Daoy (cell line): ENCODE measurements around the gene POPDC3. TPM values are rescaled to one million over a fixed set of nuclear protein-coding genes. Genes with fewer than 3 reads are reported as not detected.
A peak's percentile ranks its signal among the peaks of the same experiment; 100 is the strongest.

Source experiments
- DNase-seq: peaks from one replicate; pipeline ENCODE4 v3.0.0-alpha.2; 2015; ENCODE audit warnings: low read depth
- total RNA-seq: library from RNA; depleted of rRNA; stranded (reverse); fragments of >200 nt; shearing (Covaris generic); gene quantifications from 2 replicates; pipeline ENCODE4 v1.2.3, GENCODE V29; 2014; rRNA removed

Gene POPDC3
- total RNA-seq, 1 experiment from 2014 or later = 33.3 TPM

DNA sequence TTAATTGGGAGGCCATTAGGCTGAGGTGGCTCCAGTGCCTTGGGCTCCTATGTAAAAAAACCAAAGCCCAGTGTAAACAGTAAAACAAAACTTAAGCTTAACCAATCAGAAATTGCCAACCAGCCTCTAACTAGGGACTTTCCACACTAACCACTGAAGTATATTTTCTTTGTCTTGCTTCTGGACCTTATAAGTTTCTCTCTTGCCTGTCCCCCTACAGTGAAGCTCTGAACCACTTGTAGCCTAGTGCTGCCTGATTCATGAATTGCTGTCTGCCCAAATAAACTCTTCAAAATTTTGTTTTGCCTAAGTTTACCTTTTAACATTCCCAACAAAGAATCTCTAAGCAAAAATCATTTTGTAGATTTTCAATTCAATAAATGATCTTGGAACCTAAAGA is 28.2 kb downstream of the POPDC3 start:
- peak; percentile 4 for DNase-seq

DNA sequence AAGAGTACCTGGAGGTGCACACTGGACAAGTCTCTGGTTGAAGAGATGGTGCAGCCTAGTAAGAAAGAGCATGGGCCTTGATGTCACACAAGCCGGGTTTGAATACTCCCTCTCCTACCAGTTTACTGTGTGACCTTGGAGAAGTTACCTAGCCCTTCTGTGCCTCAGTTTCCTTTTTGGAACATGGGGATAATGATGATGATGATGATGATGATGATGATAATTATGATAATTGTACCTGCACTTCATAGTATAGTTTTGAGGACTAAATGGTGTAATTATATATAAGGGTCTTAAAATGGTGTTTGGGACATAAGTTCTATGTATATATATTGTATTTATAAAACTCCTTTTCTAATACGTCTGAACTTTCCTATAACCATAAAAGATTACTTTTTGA is 41.7 kb downstream of the POPDC3 start:
- no peak for DNase-seq

DNA sequence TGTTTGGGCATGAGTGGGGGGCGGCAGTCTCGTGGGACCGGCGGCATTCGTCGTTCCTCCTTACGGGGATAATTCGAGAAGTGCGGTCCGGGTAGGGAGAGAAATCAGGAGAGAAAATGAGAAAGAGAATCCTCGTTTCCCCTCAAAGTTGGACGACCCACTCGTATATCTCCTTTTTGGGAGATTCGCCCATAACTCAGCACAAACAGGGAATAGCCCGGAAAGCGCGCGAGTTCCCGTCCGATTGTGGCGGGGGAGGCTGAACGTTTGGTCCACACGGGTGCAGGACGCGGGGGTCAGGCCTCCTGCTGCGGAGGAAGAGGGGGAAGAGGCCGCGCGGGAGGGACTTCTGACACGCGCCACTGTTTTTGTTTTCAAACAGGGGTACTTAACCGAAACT is 42.4 kb downstream of the POPDC3 start:
- DNase-seq = peak; percentile 33

DNA sequence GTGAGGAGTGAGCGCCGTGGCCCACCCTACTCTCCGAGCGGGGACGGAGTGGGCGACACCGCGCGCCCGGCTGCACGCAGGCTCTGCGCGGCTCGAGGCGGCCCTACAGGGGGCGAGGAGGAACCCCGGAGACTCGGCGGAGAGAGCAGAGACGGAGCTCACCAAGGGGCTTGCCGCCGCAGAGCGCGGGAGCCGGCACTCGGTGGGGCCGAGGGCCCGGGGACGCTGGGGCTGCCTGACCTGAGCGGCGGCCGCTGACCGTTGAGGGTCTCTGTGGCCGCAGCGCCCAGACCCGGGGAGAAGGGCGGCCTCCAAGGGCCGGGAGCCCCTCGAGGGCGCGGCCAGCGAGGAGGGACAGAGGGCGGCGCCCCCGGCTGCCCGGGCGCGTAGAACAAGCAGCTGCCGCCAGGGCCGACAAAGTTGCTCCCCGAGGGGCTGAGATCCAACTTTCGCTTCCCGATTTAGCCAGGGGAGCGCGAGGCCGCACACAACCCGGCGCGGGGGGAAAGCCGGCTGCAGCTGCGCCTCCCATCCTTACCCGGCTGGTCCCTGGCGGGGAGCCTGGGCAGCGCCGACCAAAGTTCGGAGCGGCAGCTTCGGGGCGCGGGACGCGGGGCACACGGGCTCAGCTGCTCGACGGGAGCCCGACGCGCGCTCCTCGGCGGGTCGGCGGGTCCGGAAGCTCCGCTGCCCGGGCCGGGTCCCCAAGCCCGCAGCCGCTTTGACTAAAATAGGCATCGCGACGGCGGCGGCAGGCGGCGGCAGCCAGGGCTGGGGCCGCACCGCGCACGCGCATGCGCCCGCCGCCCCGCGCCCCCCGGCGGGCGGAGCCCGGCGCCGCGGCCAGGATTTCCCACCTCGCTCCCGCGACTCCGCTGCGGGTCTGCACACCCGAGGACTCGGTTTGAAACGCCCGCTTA is 43.1 kb downstream of the POPDC3 start:
- peak; percentile 75 for DNase-seq

DNA sequence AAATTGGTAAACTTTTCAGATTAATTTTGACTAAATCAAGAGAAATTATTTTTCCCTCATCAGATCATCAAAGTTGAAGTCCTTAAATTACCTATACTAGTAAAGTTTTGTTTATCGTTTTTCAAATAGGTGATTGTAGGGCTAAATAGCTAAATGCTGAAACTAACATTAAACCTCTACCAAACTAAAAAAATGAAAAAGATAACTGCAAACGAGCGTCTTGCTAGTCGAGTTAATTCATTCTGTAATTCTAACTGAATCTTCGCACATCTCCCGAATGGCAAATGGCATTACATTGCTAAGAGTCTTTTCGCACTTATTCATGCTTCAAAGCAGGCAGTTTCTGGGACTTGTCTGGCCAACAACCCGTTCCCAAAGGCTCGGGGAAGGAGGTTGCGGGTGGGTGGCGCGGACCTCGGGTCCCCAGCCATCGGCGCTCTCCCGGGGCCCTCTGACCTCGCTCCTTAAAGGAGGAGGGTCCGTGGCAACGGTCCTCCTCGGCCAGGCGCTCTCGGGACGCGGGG is 43.8 kb downstream of the POPDC3 start:
- DNase-seq = peak; percentile 34

- peak; percentile 23 for DNase-seq
Measured at GRCh38 chr6:105135056-105135455, 44.8 kb downstream of the POPDC3 start.

DNA sequence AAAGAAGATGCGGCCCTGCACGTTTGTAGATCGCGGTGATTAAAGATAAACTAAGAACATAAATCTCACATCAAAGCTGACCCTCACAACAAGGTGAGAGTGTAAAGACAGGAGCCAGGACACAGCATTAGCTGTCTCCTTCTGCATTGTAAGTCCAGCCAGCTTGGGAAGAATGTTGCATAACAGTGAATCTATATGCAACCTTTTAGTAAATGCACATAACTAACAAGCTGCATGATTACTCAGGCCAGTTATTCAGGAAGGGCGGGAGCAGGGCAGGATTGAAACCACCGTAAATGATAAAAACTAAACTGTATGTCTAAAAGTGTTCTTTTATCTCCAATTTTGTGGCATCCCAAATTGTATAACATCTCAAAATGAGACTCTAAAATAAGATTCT is 57.1 kb downstream of the POPDC3 start:
- DNase-seq = no peak

GRCh38 chr6:105121981-105122380 is 57.8 kb downstream of the POPDC3 start:
- no peak for DNase-seq

DNA sequence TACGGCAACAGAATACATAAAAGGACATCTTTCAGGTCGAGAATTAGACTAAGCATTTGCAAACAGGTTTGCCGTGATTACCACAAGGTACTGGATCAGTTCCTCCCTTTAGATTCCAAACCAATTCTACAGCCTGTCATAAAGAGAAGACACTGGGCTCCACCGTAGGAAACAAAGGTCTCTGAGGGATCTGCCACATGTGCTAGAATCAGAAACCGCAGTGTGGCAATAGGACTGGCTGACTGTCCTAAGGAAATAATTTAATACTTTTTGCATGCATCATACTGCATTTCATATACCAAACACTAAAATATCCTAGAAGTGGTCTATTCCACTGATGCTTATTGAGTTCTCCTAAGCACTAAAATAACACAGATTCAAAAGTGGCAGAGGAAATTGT is 59.2 kb downstream of the POPDC3 start:
- no peak for DNase-seq

DNA sequence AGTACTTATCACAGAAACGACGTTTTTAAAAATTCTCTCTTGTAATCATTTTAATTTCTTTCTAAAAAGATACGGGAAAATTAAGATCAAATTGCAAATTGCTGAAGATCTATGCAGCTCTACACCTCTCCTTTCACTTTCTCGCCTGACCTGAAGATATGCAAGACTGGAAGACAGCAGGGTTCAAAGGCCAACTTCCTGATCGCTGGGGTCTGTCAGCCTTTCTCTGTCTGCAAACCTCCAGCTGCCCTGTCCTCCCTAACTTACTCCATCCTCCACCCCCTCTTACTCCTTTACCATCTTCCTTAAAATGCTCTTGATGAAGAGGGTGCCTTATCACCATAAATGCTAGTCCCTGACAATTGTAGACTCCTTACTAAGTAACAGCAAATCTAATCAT is 63.7 kb downstream of the POPDC3 start:
- no peak for DNase-seq

DNA sequence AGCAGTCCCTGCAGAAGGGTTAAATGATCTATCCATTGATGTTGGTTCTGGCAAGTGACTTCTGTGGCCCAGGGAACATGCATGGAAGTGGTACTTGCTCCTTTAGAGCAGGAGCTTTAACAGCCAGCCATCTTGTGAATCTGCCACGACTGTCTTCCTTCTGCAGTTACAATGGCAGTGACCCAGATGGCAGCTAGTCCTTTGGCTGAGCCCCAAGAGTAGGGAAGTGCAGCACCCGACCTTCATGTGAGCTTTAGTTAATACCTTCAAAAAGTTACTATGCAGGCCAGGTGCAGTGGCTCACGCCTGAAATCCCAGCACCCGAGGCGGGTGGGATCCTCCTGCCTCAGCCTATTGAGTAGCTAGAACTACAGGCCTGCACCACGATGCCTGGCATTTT is 66.4 kb downstream of the POPDC3 start:
- DNase-seq = no peak

GRCh38 chr6:105112577-105112976 is 67.2 kb downstream of the POPDC3 start:
- no peak for DNase-seq

- DNase-seq = no peak
Measured at GRCh38 chr6:105111871-105112270, 67.9 kb downstream of the POPDC3 start.

DNA sequence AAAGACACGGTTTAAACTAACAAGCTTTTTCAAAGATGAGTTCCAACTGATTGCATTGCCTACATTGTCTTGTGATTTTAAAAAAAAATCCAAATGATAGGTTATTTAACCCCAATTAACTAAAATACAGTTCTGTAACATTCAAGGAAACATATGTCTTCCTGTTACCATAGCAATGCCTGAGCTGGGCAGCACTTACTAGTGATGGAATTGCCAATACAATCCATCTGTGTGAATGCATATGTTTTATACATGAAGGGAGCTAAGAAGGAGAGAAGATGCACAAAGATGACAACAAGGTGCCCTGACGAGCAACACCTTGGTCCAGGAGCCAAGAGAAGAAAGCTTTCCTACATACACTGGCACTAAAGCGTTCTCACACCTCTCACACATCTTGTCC is 68.7 kb downstream of the POPDC3 start:
- no peak for DNase-seq

GRCh38 chr6:105109955-105110895 is 69.6 kb downstream of the POPDC3 start:
- DNase-seq = no peak

GRCh38 chr6:105108631-105109262 is 71.1 kb downstream of the POPDC3 start:
- DNase-seq = no peak

Other genes starting within 250 kb of the POPDC3 start
- 6.5 and 7.3 TPM in 2 replicates for gene LIN28B, start 222.9 kb downstream of the POPDC3 start, total RNA-seq
- 12.1 and 17.0 TPM in 2 replicates for gene PREP, start 223.1 kb upstream of the POPDC3 start, total RNA-seq